Esophagus squamous epithelium (tissue), 5 donors: ENCODE measurements around the gene FRMD3. TPM values are rescaled to one million over a fixed set of nuclear protein-coding genes. Genes with fewer than 3 reads are reported as not detected.

Experiments used
- DNase-seq: peaks from one replicate; lab custom pipeline; 2025; lab: John Stamatoyannopoulos, UW
- H3K27ac ChIP-seq, 4 donors: fragments of 200-600 bp; sonication (generic); one replicate each; pipeline ENCODE4 v1.5.1; 2016 to 2019; ENCODE audit warnings: mild to moderate bottlenecking in 1 of 4
- H3K27me3 ChIP-seq, 4 donors: fragments of 200-600 bp; sonication (generic); 1 replicate in 3 of 4; 2 replicates in 1 of 4; pipeline versions ENCODE4 v1.5.1 to v1.6.0; 2017 to 2021; ENCODE audit warnings: antibody characterized with exemption in 1 of 4
- H3K36me3 ChIP-seq, 3 donors: fragments of 200-600 bp; sonication (generic); one replicate each; pipeline ENCODE4 v1.5.1; 2016 to 2019
- H3K4me1 ChIP-seq, 3 donors: fragments of 200-600 bp; sonication (generic); one replicate each; pipeline ENCODE4 v1.5.1; 2017 to 2019
- H3K4me3 ChIP-seq, 4 donors: fragments of 200-600 bp; sonication (generic); 1 replicate in 3 of 4; 2 replicates in 1 of 4; pipeline ENCODE4 v1.5.1; 2016 to 2019; ENCODE audit warnings: mild to moderate bottlenecking in 2 of 4, moderate library complexity in 1 of 4
- H3K9me3 ChIP-seq, 3 donors: fragments of 200-600 bp; sonication (generic); one replicate each; pipeline ENCODE4 v1.5.1; 2016 to 2019
- CTCF ChIP-seq, 6 experiments: fragments of 450-650 bp in 4 of 6; fragments of 200-600 bp in 2 of 6; sonication (generic) in 2 of 6; IDR thresholded peaks; one replicate each; pipeline ENCODE4 v1.5.1; 2016 to 2019; ENCODE audit warnings: antibody characterized with exemption in 6 of 6, mild to moderate bottlenecking in 4 of 6, moderate library complexity in 4 of 6
- POLR2A ChIP-seq, 4 donors: fragments of 450-650 bp; IDR thresholded peaks; one replicate each; pipeline ENCODE4 v1.6.1; 2017; ENCODE audit warnings: antibody characterized with exemption in 4 of 4, mild to moderate bottlenecking in 4 of 4, moderate library complexity in 3 of 4
- WGBS, 2 donors: methylation state at CpG; one replicate each; pipeline ENCODE4 v1.1.5; 2018; 5-methylcytosine and 5-hydroxymethylcytosine counted together
- intact Hi-C: fragments of 100-400 bp; cut with DNase I; formaldehyde crosslinking; loops from one replicate; pipeline ENCODE4 v1.15.0; 2022
- total RNA-seq, 4 donors: library from RNA; depleted of rRNA; stranded (reverse); fragments of >200 nt; gene quantifications; one replicate each; pipeline ENCODE4 v1.1.0, GENCODE V29; 2016
- donor health status: DM: yes; HTN: yes; CAD: no.

Gene FRMD3
- total RNA-seq, 4 donors from 2014 or later = 0.27 to 6.9 (median 2.1) TPM

- no peaks in the 10 kb centered on the region for H3K27me3 ChIP-seq
- H3K4me3 ChIP-seq = no peak overlapping the region
- intact Hi-C loops = no loop called here
- TF ChIP-seq POLR2A (IDR thresholded peaks at IDR 0.05) = no peak
- TF ChIP-seq CTCF (IDR thresholded peaks at IDR 0.05) = no peak
- no peaks in the 10 kb centered on the region for H3K36me3 ChIP-seq
- no peaks in the 10 kb centered on the region for H3K4me1 ChIP-seq
- no peak overlapping the region for H3K27ac ChIP-seq
- WGBS, 2 donors = 52 to 69% methylated on average over 3 of the region's 3 CpGs
- H3K9me3 ChIP-seq = no peaks in the 10 kb centered on the region
- DNase-seq = no peak
These were observed 36.6 kb downstream of the FRMD3 start for GRCh38 chr9:83501565-83501964.

- H3K4me1 ChIP-seq = no peaks in the 10 kb centered on the region
- H3K27ac ChIP-seq = no peak overlapping the region
- no peak for DNase-seq
- intact Hi-C loops = no loop called here
- no peak overlapping the region for H3K4me3 ChIP-seq
- H3K9me3 ChIP-seq = no peaks in the 10 kb centered on the region
- H3K27me3 ChIP-seq = no peaks in the 10 kb centered on the region
- no peaks in the 10 kb centered on the region for H3K36me3 ChIP-seq
- 91 to 93% methylated on average over 3 of the region's 3 CpGs for WGBS, 2 donors
- TF ChIP-seq CTCF (IDR thresholded peaks at IDR 0.05) (no peak), POLR2A (IDR thresholded peaks at IDR 0.05) (no peak)
These were observed 40.8 kb downstream of the FRMD3 start for GRCh38 chr9:83497441-83497840.

- TF ChIP-seq POLR2A (IDR thresholded peaks at IDR 0.05) = no peak
- TF ChIP-seq CTCF (IDR thresholded peaks at IDR 0.05) = no peak
- H3K27ac ChIP-seq = no peak overlapping the region
- no peaks in the 10 kb centered on the region for H3K27me3 ChIP-seq
- H3K36me3 ChIP-seq = no peaks in the 10 kb centered on the region
- H3K9me3 ChIP-seq = no peaks in the 10 kb centered on the region
- intact Hi-C loops = no loop called here
- no peak for DNase-seq
- no peak overlapping the region for H3K4me3 ChIP-seq
- 49 to 63% methylated on average over 3 of the region's 3 CpGs for WGBS, 2 donors
- H3K4me1 ChIP-seq = no peaks in the 10 kb centered on the region
These were observed 46.2 kb downstream of the FRMD3 start for GRCh38 chr9:83491995-83492394.

GRCh38 chr9:83491413-83491812 lies 46.8 kb downstream of the FRMD3 start:
- TF ChIP-seq POLR2A (IDR thresholded peaks at IDR 0.05) (no peak), CTCF (IDR thresholded peaks at IDR 0.05) (no peak)

GRCh38 chr9:83489961-83490360 lies 48.2 kb downstream of the FRMD3 start:
- Histone ChIP-seq H3K27ac (no peak overlapping the region), H3K36me3 (no peaks in the 10 kb centered on the region), H3K9me3 (no peaks in the 10 kb centered on the region), H3K4me1 (no peaks in the 10 kb centered on the region), H3K27me3 (no peaks in the 10 kb centered on the region), H3K4me3 (no peak overlapping the region)
- intact Hi-C loops = no loop called here
- DNase-seq = no peak
- 76 to 93% methylated on average over 1 of the region's 1 CpG for WGBS, 2 donors
- TF ChIP-seq CTCF (IDR thresholded peaks at IDR 0.05) (no peak), POLR2A (IDR thresholded peaks at IDR 0.05) (no peak)

More at GRCh38 chr9:83491413-83491812, 46.8 kb downstream of the FRMD3 start:
- no peak for DNase-seq
- Histone ChIP-seq H3K9me3 (no peaks in the 10 kb centered on the region), H3K27me3 (no peaks in the 10 kb centered on the region), H3K4me1 (no peaks in the 10 kb centered on the region), H3K4me3 (no peak overlapping the region), H3K27ac (no peak overlapping the region), H3K36me3 (no peaks in the 10 kb centered on the region)
- 39 to 59% methylated on average over 3 of the region's 3 CpGs for WGBS, 2 donors
- intact Hi-C loops = no loop called here
